ENCODE measurements around the gene NUP210L. TPM values are rescaled to one million over a fixed set of nuclear protein-coding genes. Genes with fewer than 3 reads are reported as not detected.
A peak's percentile ranks its signal among the peaks of the same experiment; 100 is the strongest.

NUP210L gene
- total RNA-seq, 1 experiment from 2014 or later, result 0.12 TPM

DNA sequence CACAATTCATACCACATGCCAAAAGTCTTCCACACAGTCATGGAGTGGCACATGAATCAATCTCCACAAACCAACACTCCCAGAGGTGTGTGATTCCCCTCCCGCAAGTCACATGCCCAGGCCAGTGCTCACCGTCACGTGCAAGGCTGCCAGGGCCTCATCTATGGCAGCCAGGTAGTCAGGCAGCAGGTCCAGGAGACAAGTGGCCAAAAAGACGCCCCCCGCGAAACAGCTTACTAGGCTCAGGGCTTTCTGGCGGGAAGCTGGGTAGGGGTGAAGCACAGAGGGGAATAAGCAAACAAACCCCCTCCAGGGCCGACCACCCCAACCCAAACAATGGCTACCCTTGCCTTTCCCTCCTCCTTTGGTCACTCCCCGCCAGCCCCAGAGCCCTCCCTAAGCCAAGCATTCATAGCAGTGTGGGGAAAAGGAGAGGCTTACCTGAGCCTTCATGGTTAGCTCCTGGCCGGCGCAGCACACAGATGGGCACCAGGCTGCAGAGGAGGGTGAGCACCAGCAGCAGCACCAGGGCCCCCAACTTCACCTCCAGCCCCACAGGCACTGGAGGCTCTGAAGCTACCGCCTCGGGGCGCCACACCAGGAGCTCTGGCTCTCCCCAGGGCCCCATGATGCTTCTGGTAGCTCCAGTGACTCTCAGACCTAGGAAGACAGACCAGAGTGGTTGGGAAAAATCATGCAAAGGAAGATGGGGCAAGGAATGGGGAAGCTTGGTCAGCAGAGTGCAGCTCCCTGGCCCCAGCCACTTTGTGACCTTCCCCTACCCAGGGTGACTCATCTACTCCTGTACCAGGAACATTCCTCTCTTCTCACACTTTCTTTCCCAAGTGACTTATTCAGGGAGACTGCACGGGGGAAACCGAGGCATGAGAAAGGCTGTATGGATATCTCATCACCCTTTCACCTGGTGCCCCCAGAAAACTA lies 192.5 kb downstream of the NUP210L start:
- Mint-ChIP-seq H3K36me3 (ENCODE audit: insufficient read depth, unreplicated experiment) (peaks cover 75% of the 10 kb centered on the region), H3K27me3 (ENCODE audit: unreplicated experiment) (no peaks in the 10 kb centered on the region), H3K4me3 (ENCODE audit: low read depth, unreplicated experiment) (peak overlapping the region; percentile 79), H3K9me3 (ENCODE audit: low read depth, unreplicated experiment) (no peaks in the 10 kb centered on the region), H3K4me1 (ENCODE audit: low read depth, unreplicated experiment) (peaks cover 42% of the 10 kb centered on the region), H3K27ac (ENCODE audit: unreplicated experiment) (peak overlapping the region; percentile 79)
- no TSS peak for BruUV-seq (replicated peaks)
- CTCF ChIA-PET, result interaction anchor here (0.7 to 2.3 kb wide), 5 partner anchors 9 to 165 kb away, joined by 3 to 9 read pairs (median 5); partner anchors contain the start of genes DENND4B and RPS27
- intact Hi-C loops (cut with micrococcal nuclease; ENCODE audit: unreplicated experiment), result no loop called here
- TF ChIP-seq CTCF (IDR thresholded peaks at IDR 0.05; ENCODE audit: unreplicated experiment), result no peak
- peak; percentile 41 for DNase-seq

- DNase-seq, result no peak
- no TSS peak for BruUV-seq (replicated peaks)
- H3K4me3 Mint-ChIP-seq (ENCODE audit: low read depth, unreplicated experiment), result peak overlapping the region; percentile 79
- no peaks in the 10 kb centered on the region for H3K27me3 Mint-ChIP-seq (ENCODE audit: unreplicated experiment)
- no peaks in the 10 kb centered on the region for H3K9me3 Mint-ChIP-seq (ENCODE audit: low read depth, unreplicated experiment)
- peaks cover 50% of the 10 kb centered on the region for H3K4me1 Mint-ChIP-seq (ENCODE audit: low read depth, unreplicated experiment)
- CTCF ChIA-PET, result no interaction called here
- peaks cover 67% of the 10 kb centered on the region for H3K36me3 Mint-ChIP-seq (ENCODE audit: insufficient read depth, unreplicated experiment)
- no peak overlapping the region for H3K27ac Mint-ChIP-seq (ENCODE audit: unreplicated experiment)
- intact Hi-C loops (cut with micrococcal nuclease; ENCODE audit: unreplicated experiment), result no loop called here
- TF ChIP-seq CTCF (IDR thresholded peaks at IDR 0.05; ENCODE audit: unreplicated experiment), result no peak
Observed at GRCh38 chr1:153961421-153961820, 193.5 kb downstream of the NUP210L start.

GRCh38 chr1:153960206-153960605 lies 194.7 kb downstream of the NUP210L start:
- Mint-ChIP-seq H3K9me3 (ENCODE audit: low read depth, unreplicated experiment) (no peaks in the 10 kb centered on the region), H3K4me1 (ENCODE audit: low read depth, unreplicated experiment) (peaks cover 41% of the 10 kb centered on the region), H3K36me3 (ENCODE audit: insufficient read depth, unreplicated experiment) (peaks cover 59% of the 10 kb centered on the region), H3K4me3 (ENCODE audit: low read depth, unreplicated experiment) (no peak overlapping the region), H3K27me3 (ENCODE audit: unreplicated experiment) (no peaks in the 10 kb centered on the region), H3K27ac (ENCODE audit: unreplicated experiment) (no peak overlapping the region)
- no peak for DNase-seq
- no peak for TF ChIP-seq CTCF (IDR thresholded peaks at IDR 0.05; ENCODE audit: unreplicated experiment)
- no TSS peak for BruUV-seq (replicated peaks)
- intact Hi-C loops (cut with micrococcal nuclease; ENCODE audit: unreplicated experiment), result no loop called here
- CTCF ChIA-PET, result no interaction called here

DNA sequence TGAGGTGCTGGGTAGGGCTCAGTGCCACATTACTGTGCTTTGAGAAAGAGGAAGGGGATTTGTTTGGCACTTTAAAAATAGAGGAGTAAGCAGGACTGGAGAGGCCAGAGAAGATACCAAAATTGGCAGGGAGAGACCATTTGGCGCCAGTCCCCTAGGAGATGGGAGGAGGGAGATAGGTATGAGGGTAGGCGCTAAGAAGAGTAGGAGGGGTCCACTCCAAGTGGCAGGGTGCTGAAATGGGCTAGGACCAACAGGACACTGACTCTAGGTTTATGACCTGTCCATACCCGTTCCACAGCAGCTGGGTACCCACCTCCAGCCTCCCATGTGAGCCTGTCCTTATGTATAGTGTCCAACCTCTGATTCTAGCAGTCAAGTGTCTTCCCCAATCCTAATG lies 195.4 kb downstream of the NUP210L start:
- no peaks in the 10 kb centered on the region for H3K9me3 Mint-ChIP-seq (ENCODE audit: low read depth, unreplicated experiment)
- intact Hi-C loops (cut with micrococcal nuclease; ENCODE audit: unreplicated experiment), result no loop called here
- TF ChIP-seq CTCF (IDR thresholded peaks at IDR 0.05; ENCODE audit: unreplicated experiment), result no peak
- H3K4me3 Mint-ChIP-seq (ENCODE audit: low read depth, unreplicated experiment), result no peak overlapping the region
- no peaks in the 10 kb centered on the region for H3K27me3 Mint-ChIP-seq (ENCODE audit: unreplicated experiment)
- H3K4me1 Mint-ChIP-seq (ENCODE audit: low read depth, unreplicated experiment), result peaks cover 39% of the 10 kb centered on the region
- H3K27ac Mint-ChIP-seq (ENCODE audit: unreplicated experiment), result no peak overlapping the region
- peaks cover 55% of the 10 kb centered on the region for H3K36me3 Mint-ChIP-seq (ENCODE audit: insufficient read depth, unreplicated experiment)
- no peak for DNase-seq
- CTCF ChIA-PET, result interaction anchor here (1.0 to 3.2 kb wide), 2 partner anchors 8 to 18 kb away, joined by 3 to 16 read pairs; partner anchors contain the start of genes CREB3L4 and JTB
- BruUV-seq (replicated peaks), result TSS peak; percentile 0

Measured in Calu3 (cell line).